SH-SY5Y (cell line): ENCODE measurements around the gene RNF212B.

Experiments used
- GATA2 ChIP-seq: IDR thresholded peaks from 2 replicates; pipeline ENCODE4 v1.6.1; 2011; ENCODE audit warnings: mild to moderate bottlenecking, low read depth, low read length
- GATA3 ChIP-seq: IDR thresholded peaks from 2 replicates; pipeline ENCODE4 v1.6.1; 2011; ENCODE audit warnings: low read depth, mild to moderate bottlenecking, low read length, moderate library complexity

- no peak for TF ChIP-seq GATA3
- TF ChIP-seq GATA2 = no peak
These were observed 18.7 kb upstream of the RNF212B start for GRCh38 chr14:23219075-23219474.
